Natural killer cell (primary cell): ENCODE data around the gene PRX. TPM values are rescaled to one million over a fixed set of nuclear protein-coding genes. Genes with fewer than 3 reads are reported as not detected.

ENCODE experiments used
- ATAC-seq, 3 donors: fragments of 150-1000 bp in 2 of 3; fragments of 200-7000 bp in 1 of 3; cut with Tn5 transposase; 1 replicate in 1 of 3; 2 replicates in 2 of 3; pipeline ENCODE4 v1.10.0; 2021; ENCODE audit warnings: mild to moderate bottlenecking in 2 of 3, moderate library complexity in 2 of 3
- DNase-seq, 2 donors: peaks; one replicate each; pipeline versions ENCODE4 v3.0.0 to v3.0.0-alpha.2; 2013 to 2021; ENCODE audit warnings: mixed read lengths in 1 of 2
- H3K27ac ChIP-seq: one replicate; pipeline ENCODE4 v1.5.1; 2013; ENCODE audit warnings: mild to moderate bottlenecking, low read length
- H3K27me3 ChIP-seq: one replicate; pipeline ENCODE4 v1.6.1; 2013; ENCODE audit warnings: low read length; ENCODE audit not compliant: control insufficient read depth, insufficient read depth
- H3K36me3 ChIP-seq: one replicate; pipeline ENCODE4 v1.6.1; 2013; ENCODE audit warnings: low read length; ENCODE audit not compliant: control insufficient read depth, insufficient read depth
- H3K4me1 ChIP-seq: one replicate; pipeline ENCODE4 v1.6.1; 2013; ENCODE audit warnings: low read length; ENCODE audit not compliant: control insufficient read depth, insufficient read depth
- H3K4me3 ChIP-seq: one replicate; pipeline ENCODE4 v1.5.1; 2013; ENCODE audit warnings: low read length
- H3K9me3 ChIP-seq: one replicate; pipeline ENCODE4 v1.6.1; 2013; ENCODE audit warnings: low read length; ENCODE audit not compliant: control insufficient read depth, insufficient read depth
- H3K27ac Mint-ChIP-seq, 2 donors: one replicate each; pipeline ENCODE4 v1.8.0; 2022; ENCODE audit warnings: mild to moderate bottlenecking in 2 of 2, mixed read lengths in 2 of 2, moderate library complexity in 1 of 2
- H3K27me3 Mint-ChIP-seq, 2 donors: one replicate each; pipeline ENCODE4 v1.8.0; 2022; ENCODE audit warnings: low read depth in 2 of 2, mixed read lengths in 2 of 2
- H3K36me3 Mint-ChIP-seq: one replicate; pipeline ENCODE4 v1.8.0; 2022; ENCODE audit warnings: mixed read lengths
- H3K4me1 Mint-ChIP-seq, 2 donors: one replicate each; pipeline ENCODE4 v1.8.0; 2022; ENCODE audit warnings: mixed read lengths in 2 of 2
- H3K4me3 Mint-ChIP-seq: one replicate; pipeline ENCODE4 v1.8.0; 2022; ENCODE audit warnings: mild to moderate bottlenecking, moderate library complexity, mixed read lengths
- H3K9me3 Mint-ChIP-seq, 2 donors: one replicate each; pipeline ENCODE4 v1.8.0; 2022; ENCODE audit warnings: mixed read lengths in 2 of 2
- CTCF ChIP-seq: fragments of 200-600 bp; IDR thresholded peaks from one replicate; pipeline ENCODE4 v1.8.0; 2022; ENCODE audit warnings: antibody characterized with exemption
- WGBS: methylation state at CpG from one replicate; pipeline ENCODE4 v1.1.7; 2013; ENCODE audit warnings: missing lambda C conversion rate; ENCODE audit not compliant: insufficient coverage; 5-methylcytosine and 5-hydroxymethylcytosine counted together
- intact Hi-C: fragments of 100-400 bp; cut with micrococcal nuclease; formaldehyde crosslinking; loops from one replicate; pipeline ENCODE4 v1.14.2; 2022
- total RNA-seq, 4 donors: library from RNA; stranded (reverse); fragments of 120-200 nt in 1 of 4; gene quantifications; one replicate each; pipeline versions ENCODE4 v1.2.3 to v1.2.4, GENCODE V29; 2013 to 2022

The PRX gene
- total RNA-seq, 3 donors from 2014 or later (not counting 1 experiment from before 2014, with no cell fraction given), result 2.0 to 3.8 (median 3.7) TPM

- H3K27me3 Mint-ChIP-seq, result peaks cover 0 to 3% of the 10 kb centered on the region in 2 donors
- no peak for ATAC-seq
- no peak overlapping the region for H3K4me3 ChIP-seq
- intact Hi-C loops, result no loop called here
- H3K4me3 Mint-ChIP-seq, result no peak overlapping the region
- peaks cover 54% of the 10 kb centered on the region for H3K4me1 ChIP-seq
- peak in 1 of 2 donors; percentile 2 for DNase-seq
- peaks cover 31 to 48% of the 10 kb centered on the region in 2 donors for H3K4me1 Mint-ChIP-seq
- no peaks in the 10 kb centered on the region for H3K36me3 Mint-ChIP-seq
- no peak for TF ChIP-seq CTCF
- no peak overlapping the region for H3K27ac ChIP-seq
- no peaks in the 10 kb centered on the region for H3K27me3 ChIP-seq
- no peaks in the 10 kb centered on the region for H3K9me3 ChIP-seq
- H3K36me3 ChIP-seq, result no peaks in the 10 kb centered on the region
- H3K9me3 Mint-ChIP-seq, result no peaks in the 10 kb centered on the region
- 96% methylated on average over 17 of the region's 21 CpGs for WGBS
- no peak overlapping the region for H3K27ac Mint-ChIP-seq
These were observed 1.7 kb upstream of the PRX start for GRCh38 chr19:40414542-40415535.

- intact Hi-C loops, result no loop called here
- no peak overlapping the region for H3K4me3 ChIP-seq
- no peaks in the 10 kb centered on the region for H3K27me3 ChIP-seq
- H3K36me3 ChIP-seq, result no peaks in the 10 kb centered on the region
- no peak for TF ChIP-seq CTCF
- Mint-ChIP-seq H3K4me1 (peaks cover 26 to 40% of the 10 kb centered on the region in 2 donors), H3K9me3 (no peaks in the 10 kb centered on the region), H3K27ac (peak overlapping the region in 1 of 2 donors; percentile 43), H3K27me3 (peaks cover 0 to 3% of the 10 kb centered on the region in 2 donors), H3K36me3 (no peaks in the 10 kb centered on the region), H3K4me3 (no peak overlapping the region)
- no peak for DNase-seq
- H3K27ac ChIP-seq, result no peak overlapping the region
- ATAC-seq, result no peak
- H3K9me3 ChIP-seq, result no peaks in the 10 kb centered on the region
- peaks cover 62% of the 10 kb centered on the region for H3K4me1 ChIP-seq
- 91% methylated on average over 4 of the region's 4 CpGs for whole genome bisulfite sequencing
These were observed 312 bp downstream of the PRX start for GRCh38 chr19:40412866-40413265.

GRCh38 chr19:40411958-40412499 is 1.1 kb downstream of the PRX start:
- Histone ChIP-seq H3K36me3 (no peaks in the 10 kb centered on the region), H3K27me3 (no peaks in the 10 kb centered on the region), H3K4me3 (no peak overlapping the region), H3K4me1 (peaks cover 57% of the 10 kb centered on the region), H3K9me3 (no peaks in the 10 kb centered on the region), H3K27ac (no peak overlapping the region)
- ATAC-seq, result no peak
- Mint-ChIP-seq H3K9me3 (no peaks in the 10 kb centered on the region), H3K4me1 (peaks cover 23 to 37% of the 10 kb centered on the region in 2 donors), H3K27me3 (peaks cover 0 to 3% of the 10 kb centered on the region in 2 donors), H3K27ac (no peak overlapping the region), H3K36me3 (no peaks in the 10 kb centered on the region), H3K4me3 (no peak overlapping the region)
- no peak for DNase-seq
- no peak for TF ChIP-seq CTCF
- intact Hi-C loops, result no loop called here
- WGBS, result 91% methylated on average over 7 of the region's 8 CpGs
